ENCODE measurements around the gene NSMF.

The NSMF gene

DNA sequence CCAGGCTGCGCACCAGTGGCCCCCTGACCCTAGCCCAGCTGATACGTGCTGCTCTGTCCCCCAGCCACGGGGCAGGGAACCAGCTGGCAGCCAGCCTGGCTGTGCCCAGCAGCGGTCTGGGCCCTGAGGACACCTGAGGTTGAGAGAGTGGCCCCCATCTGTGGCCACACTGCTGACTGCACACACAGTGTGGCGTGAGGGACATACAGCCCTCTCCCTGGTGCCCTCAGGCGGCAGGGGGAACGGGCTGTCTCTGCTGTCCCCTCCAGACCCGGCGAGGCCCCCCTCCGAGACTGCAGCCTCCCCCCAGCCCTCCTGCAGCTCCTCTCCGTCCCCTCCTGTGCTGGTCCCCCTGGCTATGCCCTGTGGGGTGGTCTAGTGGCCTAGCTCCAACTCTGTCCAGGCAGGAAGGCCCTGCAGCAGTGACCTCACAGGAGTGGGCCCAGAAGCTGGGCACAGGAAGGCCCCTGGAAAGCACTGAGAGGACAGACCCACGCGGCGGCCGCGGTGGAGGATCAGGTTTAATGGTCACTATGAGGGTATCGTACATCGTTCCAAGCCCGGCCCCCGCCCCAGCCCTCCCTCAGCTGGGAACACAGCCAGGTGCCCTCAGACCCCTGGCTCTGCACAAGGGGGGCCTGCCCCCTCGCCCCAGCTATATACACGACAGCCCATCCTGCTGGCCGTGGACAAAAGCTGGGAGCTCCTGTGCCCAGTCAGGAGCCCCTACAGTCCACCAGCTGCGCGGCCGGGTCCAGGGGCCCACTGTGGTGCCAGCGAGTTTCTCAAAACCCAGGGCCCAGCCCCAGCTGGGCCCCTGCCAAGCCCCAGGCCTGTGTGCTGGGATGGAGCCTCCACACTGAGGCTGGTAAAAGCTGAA is 11.2 kb downstream of the NSMF start:
- ChIA-PET POLR2A (interaction anchor here (0.7 to 1.1 kb wide), 3 partner anchors 25 to 207 kb away, joined by 3 to 12 read pairs (median 3); partner anchors contain the start of genes EXD3, NOXA1 and TUBB4B), CTCF (interaction anchor here (0.7 to 1.3 kb wide), 3 partner anchors 25 to 161 kb away, joined by 3 to 4 read pairs (median 4); partner anchors contain the start of genes EXD3 and NOXA1)
- H3K36me3 ChIP-seq (ENCODE audit: control insufficient read depth in 2 of 2, insufficient read depth in 1 of 2, low read length in 2 of 2), result peaks cover 0 to 28% of the 10 kb centered on the region in 2 experiments; a peak in 2 of 3 replicates

DNA sequence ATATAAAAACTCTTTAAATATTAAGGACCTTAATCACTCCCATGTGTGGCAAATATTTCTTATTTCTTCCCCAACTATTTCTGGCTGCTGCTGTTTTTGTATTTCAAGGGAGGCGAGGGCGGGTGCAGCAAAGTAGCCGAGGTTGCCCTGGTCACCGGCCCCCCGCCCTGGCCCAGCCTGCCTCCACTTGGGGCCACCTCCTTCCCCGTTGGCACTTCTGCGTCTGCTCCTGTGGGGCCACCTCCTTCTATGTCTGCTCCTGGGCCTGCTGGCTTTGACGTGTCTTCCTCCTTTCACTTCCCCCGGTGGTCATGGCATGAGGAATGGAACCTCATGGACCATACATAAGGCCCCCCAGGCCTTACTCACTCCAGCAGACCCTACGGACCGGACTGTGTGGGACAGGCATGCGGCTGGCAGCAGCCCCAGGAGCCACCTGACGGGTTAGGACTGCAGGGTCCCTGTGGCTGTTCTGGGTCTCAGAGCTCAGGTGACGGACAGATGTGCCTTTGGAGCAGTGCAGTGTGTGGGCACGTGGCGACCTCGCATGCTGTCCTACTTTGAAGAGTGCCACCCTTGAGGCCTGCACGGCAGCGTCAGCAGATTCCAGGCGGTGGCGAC is 12.2 kb downstream of the NSMF start:
- no peak overlapping the region for H3K27ac ChIP-seq (ENCODE audit: extremely low read depth, low read depth, low read length)
- H3K36me3 ChIP-seq (ENCODE audit: control insufficient read depth in 2 of 2, insufficient read depth in 1 of 2, low read length in 2 of 2), result peaks cover 0 to 18% of the 10 kb centered on the region in 2 experiments; a peak in 2 of 3 replicates
- H3K9me3 ChIP-seq (ENCODE audit: control insufficient read depth, insufficient read depth, low read depth, low read length), result no peaks in the 10 kb centered on the region
- ChIA-PET CTCF (interaction anchor here (0.5 to 4.2 kb wide), 7 partner anchors 19 to 160 kb away, joined by 3 to 19 read pairs (median 4); partner anchors contain the start of genes EXD3 and NOXA1), POLR2A (interaction anchor here (0.6 to 1.3 kb wide), 5 partner anchors 12 to 296 kb away, joined by 3 to 12 read pairs (median 4); partner anchors contain the start of genes EXD3, NOXA1, NSMF and TUBB4B)
- peak; percentile 41; the same call in 1 of the 2 replicates for TF ChIP-seq GLIS1 (tag by site-specific recombination; IDR thresholded peaks at IDR 0.05)
- TF ChIP-seq, protein P1, sequence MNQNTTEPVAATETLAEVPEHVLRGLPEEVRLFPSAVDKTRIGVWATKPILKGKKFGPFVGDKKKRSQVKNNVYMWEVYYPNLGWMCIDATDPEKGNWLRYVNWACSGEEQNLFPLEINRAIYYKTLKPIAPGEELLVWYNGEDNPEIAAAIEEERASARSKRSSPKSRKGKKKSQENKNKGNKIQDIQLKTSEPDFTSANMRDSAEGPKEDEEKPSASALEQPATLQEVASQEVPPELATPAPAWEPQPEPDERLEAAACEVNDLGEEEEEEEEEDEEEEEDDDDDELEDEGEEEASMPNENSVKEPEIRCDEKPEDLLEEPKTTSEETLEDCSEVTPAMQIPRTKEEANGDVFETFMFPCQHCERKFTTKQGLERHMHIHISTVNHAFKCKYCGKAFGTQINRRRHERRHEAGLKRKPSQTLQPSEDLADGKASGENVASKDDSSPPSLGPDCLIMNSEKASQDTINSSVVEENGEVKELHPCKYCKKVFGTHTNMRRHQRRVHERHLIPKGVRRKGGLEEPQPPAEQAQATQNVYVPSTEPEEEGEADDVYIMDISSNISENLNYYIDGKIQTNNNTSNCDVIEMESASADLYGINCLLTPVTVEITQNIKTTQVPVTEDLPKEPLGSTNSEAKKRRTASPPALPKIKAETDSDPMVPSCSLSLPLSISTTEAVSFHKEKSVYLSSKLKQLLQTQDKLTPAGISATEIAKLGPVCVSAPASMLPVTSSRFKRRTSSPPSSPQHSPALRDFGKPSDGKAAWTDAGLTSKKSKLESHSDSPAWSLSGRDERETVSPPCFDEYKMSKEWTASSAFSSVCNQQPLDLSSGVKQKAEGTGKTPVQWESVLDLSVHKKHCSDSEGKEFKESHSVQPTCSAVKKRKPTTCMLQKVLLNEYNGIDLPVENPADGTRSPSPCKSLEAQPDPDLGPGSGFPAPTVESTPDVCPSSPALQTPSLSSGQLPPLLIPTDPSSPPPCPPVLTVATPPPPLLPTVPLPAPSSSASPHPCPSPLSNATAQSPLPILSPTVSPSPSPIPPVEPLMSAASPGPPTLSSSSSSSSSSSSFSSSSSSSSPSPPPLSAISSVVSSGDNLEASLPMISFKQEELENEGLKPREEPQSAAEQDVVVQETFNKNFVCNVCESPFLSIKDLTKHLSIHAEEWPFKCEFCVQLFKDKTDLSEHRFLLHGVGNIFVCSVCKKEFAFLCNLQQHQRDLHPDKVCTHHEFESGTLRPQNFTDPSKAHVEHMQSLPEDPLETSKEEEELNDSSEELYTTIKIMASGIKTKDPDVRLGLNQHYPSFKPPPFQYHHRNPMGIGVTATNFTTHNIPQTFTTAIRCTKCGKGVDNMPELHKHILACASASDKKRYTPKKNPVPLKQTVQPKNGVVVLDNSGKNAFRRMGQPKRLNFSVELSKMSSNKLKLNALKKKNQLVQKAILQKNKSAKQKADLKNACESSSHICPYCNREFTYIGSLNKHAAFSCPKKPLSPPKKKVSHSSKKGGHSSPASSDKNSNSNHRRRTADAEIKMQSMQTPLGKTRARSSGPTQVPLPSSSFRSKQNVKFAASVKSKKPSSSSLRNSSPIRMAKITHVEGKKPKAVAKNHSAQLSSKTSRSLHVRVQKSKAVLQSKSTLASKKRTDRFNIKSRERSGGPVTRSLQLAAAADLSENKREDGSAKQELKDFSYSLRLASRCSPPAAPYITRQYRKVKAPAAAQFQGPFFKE (tag by site-specific recombination; IDR thresholded peaks at IDR 0.05; ENCODE audit: borderline replicate concordance), result no peak
- TF ChIP-seq KLF1 (tag by site-specific recombination; IDR thresholded peaks at IDR 0.05), result peak; percentile 31; the same call in 1 of the 2 replicates
- TF ChIP-seq GLIS2 (tag by site-specific recombination; IDR thresholded peaks at IDR 0.05), result peak; percentile 55; the same call in 1 of the 2 replicates
- no peaks in the 10 kb centered on the region for H3K4me1 ChIP-seq (ENCODE audit: control insufficient read depth, insufficient read depth, low read length)
- no peak overlapping the region for H3K4me3 ChIP-seq (ENCODE audit: low read depth, low read length)

More for the DNA sequence above, 11.2 kb downstream of the NSMF start:
- Histone ChIP-seq H3K4me3 (ENCODE audit: low read depth, low read length) (no peak overlapping the region), H3K27ac (ENCODE audit: extremely low read depth, low read depth, low read length) (no peak overlapping the region), H3K9me3 (ENCODE audit: control insufficient read depth, insufficient read depth, low read depth, low read length) (no peaks in the 10 kb centered on the region), H3K4me1 (ENCODE audit: control insufficient read depth, insufficient read depth, low read length) (no peaks in the 10 kb centered on the region)
- TF ChIP-seq ZIC2 (tag by site-specific recombination; IDR thresholded peaks at IDR 0.05) (peak; percentile 81), ZNF76 (tag by site-specific recombination; IDR thresholded peaks at IDR 0.05; ENCODE audit: borderline replicate concordance, low read depth) (no peak), GLIS1 (tag by site-specific recombination; IDR thresholded peaks at IDR 0.05) (peak; percentile 91), GLIS2 (tag by site-specific recombination; IDR thresholded peaks at IDR 0.05) (peak; percentile 49)

DNA sequence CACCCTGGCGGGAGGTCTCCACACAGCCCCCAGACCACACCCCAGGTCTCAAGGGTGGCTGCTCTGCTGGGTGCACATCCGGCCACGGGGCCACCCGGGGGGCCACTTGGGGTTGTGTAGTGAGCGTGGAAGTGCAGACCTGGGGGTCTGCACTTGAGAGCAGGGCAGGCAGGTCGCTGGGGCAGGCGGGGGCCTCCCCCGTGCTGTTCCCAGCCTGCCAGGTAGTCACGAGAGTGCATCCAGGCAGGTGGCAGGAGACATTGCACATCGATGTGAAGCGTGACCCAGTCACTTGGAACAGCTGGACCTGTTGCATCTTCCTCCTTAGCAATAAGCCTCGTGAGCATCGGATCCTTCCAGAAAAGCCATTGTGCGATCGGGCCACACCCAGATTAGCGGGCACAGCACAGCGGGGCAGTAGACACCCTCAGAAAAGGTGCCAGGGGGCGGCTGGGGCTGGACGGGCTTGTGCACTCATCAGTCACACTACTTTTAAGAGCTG is 13.2 kb downstream of the NSMF start:
- POLR2A ChIA-PET, result interaction anchor here (0.6 to 1.7 kb wide), 4 partner anchors 13 to 159 kb away, joined by 3 to 7 read pairs (median 4); partner anchors contain the start of genes EXD3, NOXA1 and NSMF
- Histone ChIP-seq H3K9me3 (ENCODE audit: control insufficient read depth, insufficient read depth, low read depth, low read length) (no peaks in the 10 kb centered on the region), H3K4me1 (ENCODE audit: control insufficient read depth, insufficient read depth, low read length) (no peaks in the 10 kb centered on the region), H3K36me3 (ENCODE audit: control insufficient read depth in 2 of 2, insufficient read depth in 1 of 2, low read length in 2 of 2) (peaks cover 0 to 18% of the 10 kb centered on the region in 2 experiments; a peak in 2 of 3 replicates), H3K27ac (ENCODE audit: extremely low read depth, low read depth, low read length) (no peak overlapping the region), H3K4me3 (ENCODE audit: low read depth, low read length) (no peak overlapping the region)
- CTCF ChIA-PET, result interaction anchor here (0.5 to 4.2 kb wide), 21 partner anchors 8 to 570 kb away, joined by 3 to 19 read pairs (median 4); partner anchors contain the start of genes EXD3 and NOXA1
- TF ChIP-seq HOXD13 (CRISPR knock-in tag; IDR thresholded peaks at IDR 0.05; ENCODE audit: borderline replicate concordance), result no peak
- TF ChIP-seq ZFHX2 (tag by site-specific recombination; conservative IDR thresholded peaks at IDR 0.05), result no peak
- peak; percentile 97 for TF ChIP-seq SCRT2 (tag by site-specific recombination; IDR thresholded peaks at IDR 0.05)
- TF ChIP-seq ZNF132 (tag by site-specific recombination; IDR thresholded peaks at IDR 0.05; ENCODE audit: borderline replicate concordance), result no peak
- peak; percentile 94 for TF ChIP-seq SCRT1 (tag by site-specific recombination; IDR thresholded peaks at IDR 0.05; ENCODE audit: borderline replicate concordance)
- TF ChIP-seq, protein P2, sequence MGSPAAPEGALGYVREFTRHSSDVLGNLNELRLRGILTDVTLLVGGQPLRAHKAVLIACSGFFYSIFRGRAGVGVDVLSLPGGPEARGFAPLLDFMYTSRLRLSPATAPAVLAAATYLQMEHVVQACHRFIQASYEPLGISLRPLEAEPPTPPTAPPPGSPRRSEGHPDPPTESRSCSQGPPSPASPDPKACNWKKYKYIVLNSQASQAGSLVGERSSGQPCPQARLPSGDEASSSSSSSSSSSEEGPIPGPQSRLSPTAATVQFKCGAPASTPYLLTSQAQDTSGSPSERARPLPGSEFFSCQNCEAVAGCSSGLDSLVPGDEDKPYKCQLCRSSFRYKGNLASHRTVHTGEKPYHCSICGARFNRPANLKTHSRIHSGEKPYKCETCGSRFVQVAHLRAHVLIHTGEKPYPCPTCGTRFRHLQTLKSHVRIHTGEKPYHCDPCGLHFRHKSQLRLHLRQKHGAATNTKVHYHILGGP (tag by site-specific recombination; IDR thresholded peaks at IDR 0.05), result no peak
- peak; percentile 30 for TF ChIP-seq ZIC2 (tag by site-specific recombination; IDR thresholded peaks at IDR 0.05)
- no peak for TF ChIP-seq ZNF302 (tag by site-specific recombination; IDR thresholded peaks at IDR 0.05; ENCODE audit: low read depth)
- 0 out of 2 replicates have a peak, but pooled peaks have one; percentile 24 for TF ChIP-seq KLF1 (tag by site-specific recombination; IDR thresholded peaks at IDR 0.05)
- TF ChIP-seq TRIM28 (IDR thresholded peaks at IDR 0.05; ENCODE audit: borderline replicate concordance, low read length), result no peak
- no peak for TF ChIP-seq WT1 (tag by site-specific recombination; IDR thresholded peaks at IDR 0.05)
- TF ChIP-seq, protein P3, sequence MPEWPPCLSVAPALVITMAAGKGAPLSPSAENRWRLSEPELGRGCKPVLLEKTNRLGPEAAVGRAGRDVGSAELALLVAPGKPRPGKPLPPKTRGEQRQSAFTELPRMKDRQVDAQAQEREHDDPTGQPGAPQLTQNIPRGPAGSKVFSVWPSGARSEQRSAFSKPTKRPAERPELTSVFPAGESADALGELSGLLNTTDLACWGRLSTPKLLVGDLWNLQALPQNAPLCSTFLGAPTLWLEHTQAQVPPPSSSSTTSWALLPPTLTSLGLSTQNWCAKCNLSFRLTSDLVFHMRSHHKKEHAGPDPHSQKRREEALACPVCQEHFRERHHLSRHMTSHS (tag by site-specific recombination; IDR thresholded peaks at IDR 0.05), result no peak
- no peak for TF ChIP-seq ZNF341 (tag by site-specific recombination; IDR thresholded peaks at IDR 0.05; ENCODE audit: low read depth)
- peak; percentile 100 for TF ChIP-seq GLIS1 (tag by site-specific recombination; IDR thresholded peaks at IDR 0.05)
- TF ChIP-seq SALL2 (tag by site-specific recombination; IDR thresholded peaks at IDR 0.05; ENCODE audit: borderline replicate concordance), result no peak

All from HEK293 (cell line).